ENCODE results near the gene RBM34.
"Not testable (repeated sequence)": the region's sequence is repeated elsewhere in the genome, so short reads cannot be mapped to it uniquely, and the experiment has no call there.

RBM34 gene, protein sequence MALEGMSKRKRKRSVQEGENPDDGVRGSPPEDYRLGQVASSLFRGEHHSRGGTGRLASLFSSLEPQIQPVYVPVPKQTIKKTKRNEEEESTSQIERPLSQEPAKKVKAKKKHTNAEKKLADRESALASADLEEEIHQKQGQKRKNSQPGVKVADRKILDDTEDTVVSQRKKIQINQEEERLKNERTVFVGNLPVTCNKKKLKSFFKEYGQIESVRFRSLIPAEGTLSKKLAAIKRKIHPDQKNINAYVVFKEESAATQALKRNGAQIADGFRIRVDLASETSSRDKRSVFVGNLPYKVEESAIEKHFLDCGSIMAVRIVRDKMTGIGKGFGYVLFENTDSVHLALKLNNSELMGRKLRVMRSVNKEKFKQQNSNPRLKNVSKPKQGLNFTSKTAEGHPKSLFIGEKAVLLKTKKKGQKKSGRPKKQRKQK

DNA sequence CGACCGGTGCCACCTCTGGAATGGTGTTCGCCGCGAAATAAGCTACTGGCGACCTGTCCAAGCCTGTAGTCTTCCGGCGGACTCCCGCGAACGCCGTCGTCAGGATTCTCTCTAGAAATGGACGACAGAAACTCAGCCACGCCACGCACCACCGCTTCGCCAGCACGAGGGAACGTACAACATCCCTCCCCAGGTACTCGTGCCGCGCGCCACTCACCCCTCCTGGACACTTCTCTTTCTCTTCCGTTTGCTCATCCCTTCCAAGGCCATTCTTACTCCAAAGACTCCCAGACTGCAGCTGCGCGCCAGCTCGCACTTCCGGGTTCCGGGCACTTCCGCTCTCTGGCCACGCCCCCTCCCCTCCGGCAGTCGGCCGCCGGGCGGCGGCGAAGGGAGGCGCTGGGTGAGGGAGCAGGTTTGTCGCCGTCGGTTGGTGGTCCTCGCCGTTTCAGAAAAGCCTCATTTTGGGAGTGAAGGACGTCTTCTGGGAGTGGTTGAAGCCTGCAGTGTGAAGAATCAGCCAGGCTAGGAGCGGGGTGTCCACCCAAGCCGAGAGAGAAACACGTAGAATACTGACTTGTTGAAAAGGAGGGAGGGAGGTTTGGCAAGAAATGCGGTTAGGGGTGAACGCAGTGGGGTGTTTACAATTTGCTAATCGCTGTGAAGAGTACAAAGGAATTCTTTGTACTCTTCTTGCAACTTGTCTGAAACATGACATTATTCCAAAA is at the start of gene RBM34:
Gene RBM34 (minus strand): TSS at position 294 of the 728 bp plus-strand sequence. CDS start 24 bp downstream, at position 270.
- DNase-seq (peak; percentile 96), ATAC-seq (peak; percentile 95)
- H3K27me3 Mint-ChIP-seq, result no peaks in the 10 kb centered on the region
- H3K4me1 Mint-ChIP-seq, result peaks cover 19% of the 10 kb centered on the region
- H3K9me3 Mint-ChIP-seq, result no peaks in the 10 kb centered on the region
- H3K27ac Mint-ChIP-seq, result peak within 1 kb of the TSS; percentile 100
- peak within 1 kb of the TSS; percentile 100 for H3K4me3 Mint-ChIP-seq
- H3K36me3 Mint-ChIP-seq (ENCODE audit: low read depth), result peaks cover 29% of the 10 kb centered on the region

DNA sequence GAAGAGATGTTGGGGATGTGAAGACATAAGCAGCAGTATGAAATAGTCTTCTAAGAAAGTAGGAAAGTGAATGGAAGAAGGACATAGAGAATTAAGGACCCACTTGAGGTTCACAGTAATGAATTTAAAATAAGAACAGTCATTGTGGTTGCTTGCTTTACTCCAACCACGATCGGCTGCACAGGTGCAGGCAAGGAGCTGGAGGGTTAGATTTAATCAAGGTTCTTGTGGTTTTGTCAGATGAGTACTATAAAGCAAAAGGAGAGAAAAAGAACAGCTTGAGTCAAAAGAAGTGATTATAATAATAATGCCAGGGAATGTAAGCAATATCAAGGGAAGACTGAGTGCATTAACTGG is 46.1 kb upstream of the RBM34 start:
- no peaks in the 10 kb centered on the region for H3K9me3 Mint-ChIP-seq
- H3K36me3 Mint-ChIP-seq (ENCODE audit: low read depth), result peaks cover 31% of the 10 kb centered on the region
- no peaks in the 10 kb centered on the region for H3K27me3 Mint-ChIP-seq
- peak; percentile 22 for DNase-seq
- ATAC-seq, result peak; percentile 83
- peak overlapping the region; percentile 94 for H3K27ac Mint-ChIP-seq
- H3K4me3 Mint-ChIP-seq, result peak overlapping the region; percentile 28
- peaks cover 25% of the 10 kb centered on the region for H3K4me1 Mint-ChIP-seq

DNA sequence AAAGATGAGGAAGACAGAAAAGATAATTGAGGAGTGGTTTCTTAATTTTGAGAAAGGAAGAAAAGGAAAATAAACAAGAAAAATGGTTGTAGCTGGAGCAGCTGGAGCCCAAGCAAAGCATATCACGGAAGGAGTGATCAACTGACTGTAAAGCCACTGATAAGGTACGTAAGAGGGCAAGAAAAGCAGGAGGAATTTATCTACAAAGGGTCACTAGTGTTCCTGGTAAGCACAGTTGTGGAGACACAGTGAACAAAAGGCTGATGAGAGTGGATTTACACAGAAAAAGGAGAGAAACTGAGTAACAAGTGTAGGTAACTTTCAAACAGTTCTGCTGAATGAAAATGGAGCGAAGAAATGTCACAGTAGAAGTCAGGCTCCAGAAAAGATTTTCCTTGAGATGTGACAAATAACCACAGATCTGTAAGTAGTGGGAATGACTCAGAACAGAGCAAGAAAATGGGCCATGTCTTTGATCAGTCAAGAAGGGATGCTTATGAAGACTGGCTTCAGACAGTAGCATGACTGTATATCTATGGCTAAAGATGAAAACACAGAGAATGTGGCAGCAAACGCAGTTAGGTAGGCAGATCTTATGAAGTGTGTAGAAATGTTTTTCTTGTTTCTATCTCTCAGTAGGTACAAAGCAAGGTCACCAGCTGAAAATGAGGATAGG is 45.6 kb upstream of the RBM34 start:
- ATAC-seq, result peak; percentile 100
- H3K27ac Mint-ChIP-seq, result peak overlapping the region; percentile 94
- no peak for DNase-seq

DNA sequence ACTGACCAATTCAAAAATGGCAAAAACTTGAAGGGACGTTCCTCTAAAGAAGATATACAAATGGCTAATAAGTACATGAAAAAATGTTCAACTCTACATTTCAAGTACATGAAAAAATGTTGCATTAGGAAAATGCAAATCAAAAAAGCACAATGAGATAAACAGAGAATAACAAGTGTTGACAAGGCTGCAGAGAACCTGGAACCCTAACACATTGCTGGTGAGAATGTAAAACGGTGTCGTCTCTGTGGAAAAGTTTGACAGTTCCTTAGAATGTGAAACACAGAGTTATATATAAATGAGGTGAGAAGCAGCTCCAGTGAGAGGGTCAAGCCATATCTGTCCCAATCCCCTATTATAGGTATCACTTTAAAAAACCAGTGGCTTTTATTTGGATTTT is 44.6 kb upstream of the RBM34 start:
- Mint-ChIP-seq H3K4me1 (peaks cover 25% of the 10 kb centered on the region), H3K27ac (no peak overlapping the region), H3K27me3 (no peaks in the 10 kb centered on the region), H3K9me3 (no peaks in the 10 kb centered on the region), H3K4me3 (no peak overlapping the region), H3K36me3 (ENCODE audit: low read depth) (peaks cover 20% of the 10 kb centered on the region)
- ATAC-seq, result no peak
- DNase-seq, result no peak

More for the DNA sequence above, 45.6 kb upstream of the RBM34 start:
- no peaks in the 10 kb centered on the region for H3K9me3 Mint-ChIP-seq
- no peaks in the 10 kb centered on the region for H3K27me3 Mint-ChIP-seq
- H3K36me3 Mint-ChIP-seq (ENCODE audit: low read depth), result peaks cover 27% of the 10 kb centered on the region
- H3K4me3 Mint-ChIP-seq, result peak overlapping the region; percentile 53
- peaks cover 25% of the 10 kb centered on the region for H3K4me1 Mint-ChIP-seq

DNA sequence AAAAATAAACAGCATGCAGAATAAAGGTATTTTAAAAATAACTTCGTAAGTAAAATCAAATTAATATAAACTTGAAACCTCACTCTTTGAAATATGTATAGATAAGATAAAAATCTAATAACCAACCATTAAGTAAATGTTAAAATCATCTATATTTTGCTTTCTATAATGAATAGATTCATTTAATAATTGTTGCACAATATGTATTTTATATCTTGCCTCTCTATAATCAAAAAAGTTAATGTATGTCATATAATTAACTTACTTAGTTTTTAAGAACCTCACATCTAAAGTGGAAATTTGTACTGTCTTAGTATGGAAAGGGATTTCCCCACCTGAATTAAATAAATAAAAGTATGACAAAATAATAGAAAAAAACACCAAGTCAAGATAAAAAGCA is 42.4 kb upstream of the RBM34 start:
- Mint-ChIP-seq H3K36me3 (ENCODE audit: low read depth) (peaks cover 11% of the 10 kb centered on the region), H3K4me3 (no peak overlapping the region), H3K27ac (no peak overlapping the region), H3K27me3 (no peaks in the 10 kb centered on the region), H3K4me1 (peaks cover 27% of the 10 kb centered on the region), H3K9me3 (no peaks in the 10 kb centered on the region)
- ATAC-seq, result no peak
- no peak for DNase-seq

DNA sequence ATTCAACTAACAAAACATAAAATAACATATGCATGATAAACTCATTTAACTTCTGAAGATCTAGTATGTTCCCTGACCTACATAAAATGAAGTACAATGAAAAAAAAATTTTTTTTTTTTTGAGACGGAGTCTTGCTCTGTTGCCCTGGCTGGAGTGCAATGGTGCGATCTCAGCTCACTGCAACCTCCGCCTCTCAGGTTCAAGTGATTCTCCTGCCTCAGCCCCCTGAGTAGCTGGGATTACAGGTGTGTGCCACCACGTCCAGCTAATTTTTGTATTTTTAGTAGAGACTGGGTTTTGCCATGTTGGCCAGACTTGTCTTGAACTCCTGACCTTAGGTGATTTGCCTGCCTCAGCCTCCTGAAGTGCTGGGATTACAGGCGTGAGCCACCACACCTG is 41.4 kb upstream of the RBM34 start:
- peaks cover 10% of the 10 kb centered on the region for H3K36me3 Mint-ChIP-seq (ENCODE audit: low read depth)
- peaks cover 23% of the 10 kb centered on the region for H3K4me1 Mint-ChIP-seq
- DNase-seq, H3K9me3 Mint-ChIP-seq, ATAC-seq, H3K27ac Mint-ChIP-seq, H3K27me3 Mint-ChIP-seq, H3K4me3 Mint-ChIP-seq: not testable (repeated sequence)

DNA sequence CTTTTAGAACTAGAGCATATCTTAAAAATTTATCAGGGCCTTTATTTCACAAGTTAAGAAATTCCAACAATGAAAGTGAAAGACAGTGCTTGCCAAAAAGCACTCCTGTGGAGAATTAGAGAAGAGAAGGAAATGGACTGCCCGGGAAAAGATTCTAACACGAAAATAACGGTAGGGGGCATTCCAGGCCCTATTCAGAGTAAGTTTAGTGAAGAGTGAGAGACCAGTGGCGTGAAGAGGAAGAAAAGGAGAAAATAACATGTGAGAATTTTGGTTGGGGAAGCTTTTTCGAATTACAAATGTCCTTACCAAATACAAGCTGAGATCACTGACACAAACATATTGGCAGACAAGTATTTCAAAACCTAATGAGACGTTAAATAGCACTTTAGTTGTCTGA is 38.4 kb upstream of the RBM34 start:
- Mint-ChIP-seq H3K4me1 (peaks cover 2% of the 10 kb centered on the region), H3K4me3 (no peak overlapping the region), H3K36me3 (ENCODE audit: low read depth) (peaks cover 3% of the 10 kb centered on the region), H3K9me3 (no peaks in the 10 kb centered on the region), H3K27me3 (no peaks in the 10 kb centered on the region), H3K27ac (no peak overlapping the region)
- no peak for DNase-seq
- no peak for ATAC-seq

DNA sequence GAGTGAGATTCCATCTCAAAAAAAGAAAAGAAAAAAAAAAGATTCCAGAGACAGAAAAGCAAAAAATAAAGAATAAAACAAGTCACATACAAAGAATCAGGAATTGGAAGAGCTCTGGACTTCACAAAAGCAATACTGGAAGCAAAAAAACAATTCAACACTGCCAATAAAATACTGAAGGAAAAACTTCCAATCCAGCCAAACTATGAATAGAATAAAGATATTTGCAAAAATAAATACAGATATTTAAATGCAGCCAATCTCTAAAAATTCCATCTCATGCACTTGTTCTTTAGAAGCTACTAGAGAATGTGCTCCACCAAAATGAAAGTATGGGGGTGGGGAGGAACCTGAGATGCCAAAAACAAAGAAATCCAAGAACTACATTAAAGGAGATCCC is 29.4 kb upstream of the RBM34 start:
- Mint-ChIP-seq H3K9me3 (no peaks in the 10 kb centered on the region), H3K36me3 (ENCODE audit: low read depth) (peaks cover 30% of the 10 kb centered on the region), H3K27me3 (no peaks in the 10 kb centered on the region), H3K27ac (no peak overlapping the region), H3K4me3 (no peak overlapping the region), H3K4me1 (peaks cover 5% of the 10 kb centered on the region)
- no peak for DNase-seq
- ATAC-seq, result no peak

DNA sequence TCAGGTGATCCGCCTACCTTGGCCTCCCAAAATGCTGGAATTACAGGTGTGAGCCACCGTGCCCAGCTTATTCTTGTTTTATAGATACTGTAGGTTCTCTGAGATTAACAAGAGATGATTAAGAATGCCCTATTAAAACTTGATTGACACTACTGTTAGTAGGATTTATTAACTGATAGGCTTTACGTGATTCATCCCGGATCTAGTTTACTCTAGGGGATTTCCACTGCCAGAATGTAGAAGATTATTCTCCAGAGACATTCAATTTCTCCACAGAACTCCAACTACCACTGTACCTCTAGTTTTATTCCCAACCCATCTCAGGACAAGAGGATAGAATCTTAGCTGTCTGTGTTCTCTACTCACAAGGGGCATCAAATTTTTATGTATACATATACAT is 26.3 kb upstream of the RBM34 start:
- no peaks in the 10 kb centered on the region for H3K27me3 Mint-ChIP-seq
- H3K27ac Mint-ChIP-seq, result no peak overlapping the region
- H3K9me3 Mint-ChIP-seq, result no peaks in the 10 kb centered on the region
- DNase-seq, result no peak
- no peak overlapping the region for H3K4me3 Mint-ChIP-seq
- peaks cover 28% of the 10 kb centered on the region for H3K36me3 Mint-ChIP-seq (ENCODE audit: low read depth)
- ATAC-seq, result no peak
- H3K4me1 Mint-ChIP-seq, result peaks cover 8% of the 10 kb centered on the region

DNA sequence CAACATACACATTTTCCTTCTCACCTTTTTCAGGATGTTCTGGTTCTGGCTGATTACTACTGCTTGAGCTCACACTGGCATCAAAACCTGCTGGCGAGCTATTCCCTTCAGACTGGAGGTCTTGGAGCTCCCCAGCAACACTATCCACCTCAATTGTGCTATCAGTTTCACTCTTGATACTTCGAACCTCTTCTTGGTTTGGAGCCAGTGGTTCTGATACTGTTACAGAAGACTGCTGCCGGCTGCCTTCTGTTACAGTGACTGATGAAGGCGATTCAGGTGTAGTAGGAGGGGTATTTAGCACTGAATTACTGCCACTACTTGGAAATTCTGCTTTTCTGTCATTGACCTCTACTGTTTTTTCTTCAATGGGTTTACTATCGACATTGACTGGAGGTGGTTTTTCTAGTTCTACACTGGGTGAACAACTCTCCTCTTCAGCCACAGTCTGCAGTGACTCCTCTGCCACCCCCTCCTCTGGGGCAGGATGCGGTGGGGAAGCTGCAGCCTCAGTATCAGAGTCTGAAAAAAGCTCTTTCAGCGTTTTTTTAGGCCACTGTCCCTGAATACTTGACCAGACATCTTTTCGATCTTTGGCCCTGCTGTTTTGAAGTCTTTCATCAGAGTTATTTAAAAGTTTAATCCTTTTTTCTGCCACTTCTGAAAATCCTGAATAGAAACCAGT is 20.7 kb upstream of the RBM34 start:
- ATAC-seq, result peak; percentile 61
- no peaks in the 10 kb centered on the region for H3K27me3 Mint-ChIP-seq
- H3K4me3 Mint-ChIP-seq, result no peak overlapping the region
- peaks cover 35% of the 10 kb centered on the region for H3K36me3 Mint-ChIP-seq (ENCODE audit: low read depth)
- peak overlapping the region; percentile 21 for H3K27ac Mint-ChIP-seq
- H3K9me3 Mint-ChIP-seq, result no peaks in the 10 kb centered on the region
- DNase-seq, result no peak
- peaks cover 12% of the 10 kb centered on the region for H3K4me1 Mint-ChIP-seq

DNA sequence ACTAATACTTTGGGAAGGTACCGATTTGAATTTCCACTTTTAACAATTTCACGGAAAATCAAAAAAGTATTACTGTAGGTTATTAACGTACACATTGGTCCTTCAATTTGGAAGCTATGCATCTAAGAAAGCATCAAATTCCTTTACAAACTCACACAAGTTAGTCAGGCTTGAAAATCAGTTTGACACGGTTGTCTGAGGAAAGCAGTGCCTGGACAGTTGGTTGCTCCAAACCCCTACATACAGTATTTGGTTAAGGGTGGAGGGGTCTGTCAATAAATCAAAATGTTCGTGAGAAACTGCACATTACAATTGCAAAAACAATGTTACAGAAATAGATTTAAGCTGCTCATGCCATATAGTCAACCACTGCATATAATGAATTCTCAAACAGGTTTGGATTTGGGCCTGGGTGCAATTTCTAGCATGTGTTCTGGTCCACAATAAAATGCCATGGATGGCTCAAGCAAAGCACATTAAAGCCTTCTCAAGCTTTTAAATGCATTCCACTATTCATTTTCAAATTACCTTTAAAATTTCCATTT is 19.9 kb upstream of the RBM34 start:
- Mint-ChIP-seq H3K27ac (peak overlapping the region; percentile 6), H3K36me3 (ENCODE audit: low read depth) (peaks cover 34% of the 10 kb centered on the region), H3K27me3 (no peaks in the 10 kb centered on the region), H3K9me3 (no peaks in the 10 kb centered on the region), H3K4me1 (peaks cover 12% of the 10 kb centered on the region), H3K4me3 (no peak overlapping the region)
- ATAC-seq (no peak), DNase-seq (no peak)

DNA sequence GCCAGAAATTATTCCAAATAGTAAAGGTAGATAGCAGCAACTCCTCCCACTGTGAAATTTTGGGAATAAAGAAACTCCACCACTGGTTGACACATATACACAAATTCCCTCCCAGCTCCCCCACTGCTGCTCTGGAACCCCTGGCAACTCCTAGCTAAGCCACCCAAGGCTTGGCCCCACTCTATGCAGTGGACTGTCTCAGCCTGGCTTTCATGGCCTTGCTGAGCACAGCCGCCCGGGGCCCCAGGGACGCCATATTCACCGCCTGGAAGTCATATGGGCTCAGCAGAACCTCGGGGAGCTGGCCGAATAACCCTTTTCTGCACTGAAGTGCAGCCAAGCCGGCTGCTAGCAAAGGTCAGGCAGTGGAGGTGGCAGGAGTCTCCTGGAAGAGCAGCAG is 15.4 kb upstream of the RBM34 start:
- DNase-seq (no peak), ATAC-seq (no peak)
- Mint-ChIP-seq H3K27me3 (no peaks in the 10 kb centered on the region), H3K9me3 (no peaks in the 10 kb centered on the region), H3K36me3 (ENCODE audit: low read depth) (peaks cover 42% of the 10 kb centered on the region), H3K4me1 (peaks cover 1% of the 10 kb centered on the region), H3K4me3 (no peak overlapping the region), H3K27ac (no peak overlapping the region)

DNA sequence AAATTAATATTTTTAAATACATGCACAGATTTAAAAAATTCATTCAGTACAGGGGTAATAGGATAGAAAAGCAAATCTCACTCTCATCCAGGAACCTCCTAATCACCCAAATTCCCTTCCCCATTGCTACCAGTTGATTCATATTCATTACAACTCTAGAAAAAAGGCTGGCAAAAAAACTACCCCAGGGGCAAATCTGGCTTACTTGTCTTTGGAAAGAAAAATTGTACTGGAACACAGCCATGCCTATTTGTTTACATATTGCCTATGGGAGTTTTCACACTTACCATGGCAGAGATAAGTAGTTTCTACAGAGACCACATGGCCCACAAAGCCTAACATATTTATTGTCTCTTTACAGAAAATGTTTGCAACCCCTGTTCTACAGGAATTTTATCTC is 8.9 kb upstream of the RBM34 start:
- H3K4me1 Mint-ChIP-seq, result no peaks in the 10 kb centered on the region
- no peaks in the 10 kb centered on the region for H3K9me3 Mint-ChIP-seq
- no peak overlapping the region for H3K4me3 Mint-ChIP-seq
- no peak for DNase-seq
- ATAC-seq, result no peak
- no peaks in the 10 kb centered on the region for H3K27me3 Mint-ChIP-seq
- H3K36me3 Mint-ChIP-seq (ENCODE audit: low read depth), result peaks cover 23% of the 10 kb centered on the region
- no peak overlapping the region for H3K27ac Mint-ChIP-seq

DNA sequence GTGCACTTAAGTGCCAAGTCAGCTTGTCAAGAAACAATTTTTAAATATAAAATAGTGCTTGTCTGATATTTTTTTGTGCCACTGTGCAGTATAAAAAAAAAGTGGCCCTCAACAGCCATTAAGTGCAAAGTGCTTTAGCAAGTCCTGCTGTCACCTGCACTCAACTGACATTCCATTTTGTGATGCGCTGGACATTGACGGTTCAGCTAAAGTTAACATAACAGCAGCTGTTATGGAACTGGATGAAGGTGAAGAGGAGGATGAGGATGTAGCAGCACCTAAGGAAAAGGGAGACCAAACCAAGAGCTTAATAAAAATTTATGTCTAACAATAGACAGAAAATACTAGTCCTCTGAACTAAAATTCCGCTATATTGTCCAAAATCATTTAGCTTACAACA is 7.3 kb upstream of the RBM34 start:
- no peaks in the 10 kb centered on the region for H3K27me3 Mint-ChIP-seq
- H3K4me3 Mint-ChIP-seq, result no peak overlapping the region
- no peaks in the 10 kb centered on the region for H3K4me1 Mint-ChIP-seq
- no peak for DNase-seq
- no peak overlapping the region for H3K27ac Mint-ChIP-seq
- H3K36me3 Mint-ChIP-seq (ENCODE audit: low read depth), result peaks cover 19% of the 10 kb centered on the region
- no peak for ATAC-seq
- H3K9me3 Mint-ChIP-seq, result no peaks in the 10 kb centered on the region

All from activated naive CD8-positive, alpha-beta T cell treated with anti-CD3 and anti-CD28 coated beads, Interleukin-2, amount 50 U/mL, for 24 hours (primary cell).